Panc1 (cell line): Measurements from ENCODE around the gene SLC43A2. TPM values are rescaled to one million over a fixed set of nuclear protein-coding genes. Genes with fewer than 3 reads are reported as not detected.

Source experiments
- ATAC-seq: fragments of 200-7000 bp; cut with Tn5 transposase; 2 replicates; pipeline ENCODE4 v1.9.1; 2020; ENCODE audit warnings: mild to moderate bottlenecking, moderate library complexity
- BruUV-seq: library from RNA; stranded (reverse); fragments of 400-500 nt; replicated peaks from 2 replicates; lab custom pipeline; 2021; lab: Mats Ljungman, UMichigan
- CTCF ChIA-PET: fragments of 300-600 bp; sonication (Branson Sonifier 250); formaldehyde crosslinking; loops from one replicate; lab custom pipeline; 2022; ENCODE audit warnings: antibody characterized with exemption; lab: Charles Lee
- POLR2A ChIA-PET: fragments of 300-600 bp; sonication (Branson Sonifier 250); formaldehyde crosslinking; loops from one replicate; lab custom pipeline; 2022; ENCODE audit warnings: antibody characterized with exemption; lab: Charles Lee
- DNase-seq: peaks from one replicate; pipeline ENCODE4 v3.0.0-alpha.2; 2010; ENCODE audit warnings: low read depth, low spot score
- H3K27ac ChIP-seq: 2 replicates; pipeline ENCODE4 v1.5.1; 2011; ENCODE audit warnings: mild to moderate bottlenecking, low read length, inconsistent platforms
- H3K27me3 ChIP-seq: fragments of 200-500 bp; sonication (Bioruptor generic); 2 replicates; pipeline ENCODE4 v1.6.0; 2014; ENCODE audit warnings: low read length, inconsistent platforms; ENCODE audit not compliant: control insufficient read depth, insufficient read depth
- H3K36me3 ChIP-seq: fragments of 200-500 bp; sonication (Bioruptor generic); 2 replicates; pipeline ENCODE4 v1.5.1; 2014; ENCODE audit warnings: inconsistent platforms, mild to moderate bottlenecking, low read length, moderate library complexity; ENCODE audit not compliant: control insufficient read depth, insufficient read depth
- H3K4me1 ChIP-seq: 2 replicates; pipeline ENCODE4 v1.5.1; 2011; ENCODE audit warnings: inconsistent platforms, mild to moderate bottlenecking, low read length, moderate library complexity; ENCODE audit not compliant: control insufficient read depth, insufficient read depth
- H3K4me3 ChIP-seq, 2 experiments: 2 replicates each; pipeline ENCODE4 v1.5.1; 2011 to 2012; ENCODE audit warnings: low read depth in 2 of 2, low read length in 2 of 2, mild to moderate bottlenecking in 2 of 2, inconsistent platforms in 1 of 2, moderate library complexity in 1 of 2
- H3K9me3 ChIP-seq: fragments of 200-500 bp; sonication (Bioruptor generic); 2 replicates; pipeline ENCODE4 v1.5.1; 2014; ENCODE audit warnings: low read depth, mild to moderate bottlenecking, inconsistent platforms, low read length, moderate library complexity; ENCODE audit not compliant: control insufficient read depth, insufficient read depth
- CTCF ChIP-seq: fragments of 450-650 bp; IDR thresholded peaks from 2 replicates; pipeline ENCODE4 v1.5.1; 2017; ENCODE audit warnings: mild to moderate bottlenecking
- POLR2AphosphoS5 ChIP-seq: IDR thresholded peaks from 2 replicates; pipeline ENCODE4 v1.6.1; 2012; ENCODE audit warnings: mild to moderate bottlenecking, low read depth, low read length, moderate library complexity
- SIN3A ChIP-seq: IDR thresholded peaks from 2 replicates; pipeline ENCODE4 v1.6.1; 2012; ENCODE audit warnings: low read depth, mild to moderate bottlenecking, low read length, moderate library complexity, borderline replicate concordance; ENCODE audit not compliant: insufficient read depth
- TCF7L2 ChIP-seq: IDR thresholded peaks from 2 replicates; pipeline ENCODE4 v1.6.1; 2011; ENCODE audit warnings: mild to moderate bottlenecking, low read depth, low read length, inconsistent platforms
- in situ Hi-C: cut with HindIII; loops from 2 replicates; pipeline ENCODE4 v1.10.0; 2016; ENCODE audit warnings: low sequenced_read_pairs, low pct_unique_long_range_greater_than_20kb
- intact Hi-C: fragments of 100-400 bp; cut with micrococcal nuclease; formaldehyde crosslinking; loops from one replicate; pipeline ENCODE4 v1.10.0; 2022; ENCODE audit not compliant: unreplicated experiment
- total RNA-seq: library from RNA; stranded (reverse); gene quantifications from one replicate; pipeline ENCODE4 v1.2.1, GENCODE V29; 2021; ENCODE audit not compliant: unreplicated experiment
- TF ChIP-seq, protein P1 (sequence below), 2 experiments: IDR thresholded peaks; 2 replicates each; pipeline ENCODE4 v1.6.1; 2011 to 2012; ENCODE audit warnings: low read depth in 2 of 2, control low read depth in 1 of 2, low read length in 1 of 2, mild to moderate bottlenecking in 1 of 2, moderate library complexity in 1 of 2; ENCODE audit not compliant: insufficient read depth in 1 of 2

Gene SLC43A2
- total RNA-seq, 1 experiment from 2014 or later, result 23.3 TPM

- POLR2A ChIA-PET, result no interaction called here
- TF ChIP-seq TCF7L2, result no peak
- TF ChIP-seq POLR2AphosphoS5, result no peak
- TF ChIP-seq CTCF, result no peak
- TF ChIP-seq, protein P1, sequence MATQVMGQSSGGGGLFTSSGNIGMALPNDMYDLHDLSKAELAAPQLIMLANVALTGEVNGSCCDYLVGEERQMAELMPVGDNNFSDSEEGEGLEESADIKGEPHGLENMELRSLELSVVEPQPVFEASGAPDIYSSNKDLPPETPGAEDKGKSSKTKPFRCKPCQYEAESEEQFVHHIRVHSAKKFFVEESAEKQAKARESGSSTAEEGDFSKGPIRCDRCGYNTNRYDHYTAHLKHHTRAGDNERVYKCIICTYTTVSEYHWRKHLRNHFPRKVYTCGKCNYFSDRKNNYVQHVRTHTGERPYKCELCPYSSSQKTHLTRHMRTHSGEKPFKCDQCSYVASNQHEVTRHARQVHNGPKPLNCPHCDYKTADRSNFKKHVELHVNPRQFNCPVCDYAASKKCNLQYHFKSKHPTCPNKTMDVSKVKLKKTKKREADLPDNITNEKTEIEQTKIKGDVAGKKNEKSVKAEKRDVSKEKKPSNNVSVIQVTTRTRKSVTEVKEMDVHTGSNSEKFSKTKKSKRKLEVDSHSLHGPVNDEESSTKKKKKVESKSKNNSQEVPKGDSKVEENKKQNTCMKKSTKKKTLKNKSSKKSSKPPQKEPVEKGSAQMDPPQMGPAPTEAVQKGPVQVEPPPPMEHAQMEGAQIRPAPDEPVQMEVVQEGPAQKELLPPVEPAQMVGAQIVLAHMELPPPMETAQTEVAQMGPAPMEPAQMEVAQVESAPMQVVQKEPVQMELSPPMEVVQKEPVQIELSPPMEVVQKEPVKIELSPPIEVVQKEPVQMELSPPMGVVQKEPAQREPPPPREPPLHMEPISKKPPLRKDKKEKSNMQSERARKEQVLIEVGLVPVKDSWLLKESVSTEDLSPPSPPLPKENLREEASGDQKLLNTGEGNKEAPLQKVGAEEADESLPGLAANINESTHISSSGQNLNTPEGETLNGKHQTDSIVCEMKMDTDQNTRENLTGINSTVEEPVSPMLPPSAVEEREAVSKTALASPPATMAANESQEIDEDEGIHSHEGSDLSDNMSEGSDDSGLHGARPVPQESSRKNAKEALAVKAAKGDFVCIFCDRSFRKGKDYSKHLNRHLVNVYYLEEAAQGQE (IDR thresholded peaks at IDR 0.05; ENCODE audit: insufficient read depth in 1 of 2, low read depth in 2 of 2, low read length in 1 of 2), result no peak
- TF ChIP-seq SIN3A, result no peak
- Histone ChIP-seq H3K4me1 (peaks cover 4% of the 10 kb centered on the region; the same call in 1 of the 2 replicates), H3K4me3 (no peak overlapping the region), H3K9me3 (no peaks in the 10 kb centered on the region), H3K27me3 (no peaks in the 10 kb centered on the region), H3K36me3 (peaks cover 7% of the 10 kb centered on the region), H3K27ac (no peak overlapping the region)
- in situ Hi-C loops (no loop called here), intact Hi-C loops (no loop called here)
- ATAC-seq (no peak), DNase-seq (no peak)
- no TSS peak for BruUV-seq
- CTCF ChIA-PET, result no interaction called here
Observed at GRCh38 chr17:1555651-1556471, 72.8 kb downstream of the SLC43A2 start.

GRCh38 chr17:1554751-1555540 lies 73.7 kb downstream of the SLC43A2 start:
- no peaks in the 10 kb centered on the region for H3K27me3 ChIP-seq
- no peak overlapping the region for H3K4me3 ChIP-seq
- ATAC-seq (no peak), DNase-seq (no peak)
- ChIA-PET CTCF (no interaction called here), POLR2A (interaction anchor here (0.6 kb wide), 1 partner anchor 33 kb away, joined by 16 read pairs; no protein-coding TSS in a partner anchor)
- H3K36me3 ChIP-seq, result peaks cover 7% of the 10 kb centered on the region
- intact Hi-C loops, result no loop called here
- H3K9me3 ChIP-seq, result no peaks in the 10 kb centered on the region
- no TSS peak for BruUV-seq
- TF ChIP-seq TCF7L2, result no peak
- TF ChIP-seq, protein P1 (IDR thresholded peaks at IDR 0.05; ENCODE audit: insufficient read depth in 1 of 2, low read depth in 2 of 2, low read length in 1 of 2), result no peak
- TF ChIP-seq CTCF, result no peak
- no peak for TF ChIP-seq SIN3A
- TF ChIP-seq POLR2AphosphoS5, result no peak
- H3K27ac ChIP-seq, result no peak overlapping the region
- in situ Hi-C loops, result no loop called here
- no peaks in the 10 kb centered on the region for H3K4me1 ChIP-seq
